Measurements from ENCODE around the gene CAMTA2. TPM values are rescaled to one million over a fixed set of nuclear protein-coding genes. Genes with fewer than 3 reads are reported as not detected.

CAMTA2 gene
- total and polyA plus RNA-seq, 2 donors = 2.8 to 51.5 TPM

GRCh38 chr17:4994081-4994595 lies 6.7 kb upstream of the CAMTA2 start:
- Histone ChIP-seq H3K4me3 (ENCODE audit: low read length in 2 of 2) (no peak overlapping the region), H3K4me1 (ENCODE audit: control insufficient read depth in 2 of 2, insufficient read depth in 2 of 2, low read length in 2 of 2) (peaks cover 16 to 19% of the 10 kb centered on the region in 2 donors), H3K36me3 (ENCODE audit: control insufficient read depth in 2 of 2, insufficient read depth in 2 of 2, low read length in 1 of 2) (no peaks in the 10 kb centered on the region), H3K27ac (ENCODE audit: low read depth in 1 of 2, low read length in 1 of 2) (no peak overlapping the region), H3K27me3 (ENCODE audit: control insufficient read depth in 2 of 2, insufficient read depth in 1 of 2, low read length in 1 of 2) (peaks cover 6 to 31% of the 10 kb centered on the region in 2 donors), H3K9me3 (ENCODE audit: control insufficient read depth in 2 of 2, insufficient read depth in 1 of 2, low read length in 1 of 2) (peaks cover 0 to 4% of the 10 kb centered on the region in 2 donors)
- no peak for DNase-seq (ENCODE audit: low read depth in 6 of 9, low spot score in 9 of 9)
- 96% methylated on average over 6 of the region's 6 CpGs for WGBS

- H3K36me3 ChIP-seq (ENCODE audit: control insufficient read depth in 2 of 2, insufficient read depth in 2 of 2, low read length in 1 of 2) = peaks cover 0 to 5% of the 10 kb centered on the region in 2 donors
- peak overlapping the region; percentile 84 to 91 for H3K27ac ChIP-seq (ENCODE audit: low read depth in 1 of 2, low read length in 1 of 2)
- peak overlapping the region; percentile 87 to 91 for H3K4me3 ChIP-seq (ENCODE audit: low read length in 2 of 2)
- peaks cover 15 to 29% of the 10 kb centered on the region in 2 donors for H3K4me1 ChIP-seq (ENCODE audit: control insufficient read depth in 2 of 2, insufficient read depth in 2 of 2, low read length in 2 of 2)
- no peaks in the 10 kb centered on the region for H3K27me3 ChIP-seq (ENCODE audit: control insufficient read depth in 2 of 2, insufficient read depth in 1 of 2, low read length in 1 of 2)
- peaks cover 0 to 5% of the 10 kb centered on the region in 2 donors for H3K9me3 ChIP-seq (ENCODE audit: control insufficient read depth in 2 of 2, insufficient read depth in 1 of 2, low read length in 1 of 2)
- DNase-seq (ENCODE audit: low read depth in 6 of 9, low spot score in 9 of 9) = no peak
- WGBS = 1% methylated on average over 30 of the region's 30 CpGs
These were observed 492 bp upstream of the CAMTA2 start for GRCh38 chr17:4987767-4988567.

- H3K4me3 ChIP-seq (ENCODE audit: low read length in 2 of 2) = peak overlapping the region; percentile 87 to 91
- peaks cover 0 to 5% of the 10 kb centered on the region in 2 donors for H3K9me3 ChIP-seq (ENCODE audit: control insufficient read depth in 2 of 2, insufficient read depth in 1 of 2, low read length in 1 of 2)
- peak in 1 of 9 donors; percentile 33 for DNase-seq (ENCODE audit: low read depth in 6 of 9, low spot score in 9 of 9)
- peaks cover 13 to 15% of the 10 kb centered on the region in 2 donors for H3K36me3 ChIP-seq (ENCODE audit: control insufficient read depth in 2 of 2, insufficient read depth in 2 of 2, low read length in 1 of 2)
- WGBS = 88% methylated on average over 5 of the region's 5 CpGs
- H3K27me3 ChIP-seq (ENCODE audit: control insufficient read depth in 2 of 2, insufficient read depth in 1 of 2, low read length in 1 of 2) = no peaks in the 10 kb centered on the region
- H3K27ac ChIP-seq (ENCODE audit: low read depth in 1 of 2, low read length in 1 of 2) = peak overlapping the region; percentile 43 to 84
- H3K4me1 ChIP-seq (ENCODE audit: control insufficient read depth in 2 of 2, insufficient read depth in 2 of 2, low read length in 2 of 2) = peaks cover 15 to 29% of the 10 kb centered on the region in 2 donors
These were observed 1.1 kb downstream of the CAMTA2 start for GRCh38 chr17:4986403-4986802.

GRCh38 chr17:4982305-4982704 lies 5.2 kb downstream of the CAMTA2 start:
- H3K9me3 ChIP-seq (ENCODE audit: control insufficient read depth in 2 of 2, insufficient read depth in 1 of 2, low read length in 1 of 2) = peaks cover 0 to 1% of the 10 kb centered on the region in 2 donors
- H3K27me3 ChIP-seq (ENCODE audit: control insufficient read depth in 2 of 2, insufficient read depth in 1 of 2, low read length in 1 of 2) = no peaks in the 10 kb centered on the region
- no peak overlapping the region for H3K4me3 ChIP-seq (ENCODE audit: low read length in 2 of 2)
- no peak overlapping the region for H3K27ac ChIP-seq (ENCODE audit: low read depth in 1 of 2, low read length in 1 of 2)
- H3K36me3 ChIP-seq (ENCODE audit: control insufficient read depth in 2 of 2, insufficient read depth in 2 of 2, low read length in 1 of 2) = peaks cover 40 to 43% of the 10 kb centered on the region in 2 donors
- WGBS = 79% methylated on average over 5 of the region's 5 CpGs
- peaks cover 9 to 31% of the 10 kb centered on the region in 2 donors for H3K4me1 ChIP-seq (ENCODE audit: control insufficient read depth in 2 of 2, insufficient read depth in 2 of 2, low read length in 2 of 2)
- no peak for DNase-seq (ENCODE audit: low read depth in 6 of 9, low spot score in 9 of 9)

GRCh38 chr17:4980644-4981216 lies 6.7 kb downstream of the CAMTA2 start:
- 54% methylated on average over 6 of the region's 6 CpGs for whole genome bisulfite sequencing
- Histone ChIP-seq H3K27ac (ENCODE audit: low read depth in 1 of 2, low read length in 1 of 2) (peak overlapping the region; percentile 46 to 55), H3K4me3 (ENCODE audit: low read length in 2 of 2) (no peak overlapping the region), H3K4me1 (ENCODE audit: control insufficient read depth in 2 of 2, insufficient read depth in 2 of 2, low read length in 2 of 2) (peaks cover 4 to 28% of the 10 kb centered on the region in 2 donors), H3K27me3 (ENCODE audit: control insufficient read depth in 2 of 2, insufficient read depth in 1 of 2, low read length in 1 of 2) (no peaks in the 10 kb centered on the region), H3K36me3 (ENCODE audit: control insufficient read depth in 2 of 2, insufficient read depth in 2 of 2, low read length in 1 of 2) (peaks cover 48 to 50% of the 10 kb centered on the region in 2 donors), H3K9me3 (ENCODE audit: control insufficient read depth in 2 of 2, insufficient read depth in 1 of 2, low read length in 1 of 2) (peaks cover 0 to 1% of the 10 kb centered on the region in 2 donors)
- peak in 8 of 9 donors; percentile 68 to 91 (median 82) for DNase-seq (ENCODE audit: low read depth in 6 of 9, low spot score in 9 of 9)

- Histone ChIP-seq H3K36me3 (ENCODE audit: control insufficient read depth in 2 of 2, insufficient read depth in 2 of 2, low read length in 1 of 2) (peaks cover 57 to 59% of the 10 kb centered on the region in 2 donors), H3K4me1 (ENCODE audit: control insufficient read depth in 2 of 2, insufficient read depth in 2 of 2, low read length in 2 of 2) (peaks cover 4 to 39% of the 10 kb centered on the region in 2 donors), H3K4me3 (ENCODE audit: low read length in 2 of 2) (no peak overlapping the region), H3K27me3 (ENCODE audit: control insufficient read depth in 2 of 2, insufficient read depth in 1 of 2, low read length in 1 of 2) (no peaks in the 10 kb centered on the region), H3K27ac (ENCODE audit: low read depth in 1 of 2, low read length in 1 of 2) (peak overlapping the region in 1 of 2 donors; percentile 8), H3K9me3 (ENCODE audit: control insufficient read depth in 2 of 2, insufficient read depth in 1 of 2, low read length in 1 of 2) (peaks cover 0 to 1% of the 10 kb centered on the region in 2 donors)
- no peak for DNase-seq (ENCODE audit: low read depth in 6 of 9, low spot score in 9 of 9)
These were observed 8.7 kb downstream of the CAMTA2 start for GRCh38 chr17:4978726-4979125.

GRCh38 chr17:4974115-4974670 lies 13.3 kb downstream of the CAMTA2 start:
- H3K27me3 ChIP-seq (ENCODE audit: control insufficient read depth in 2 of 2, insufficient read depth in 1 of 2, low read length in 1 of 2) = no peaks in the 10 kb centered on the region
- no peak overlapping the region for H3K27ac ChIP-seq (ENCODE audit: low read depth in 1 of 2, low read length in 1 of 2)
- no peak overlapping the region for H3K4me3 ChIP-seq (ENCODE audit: low read length in 2 of 2)
- WGBS = 97% methylated on average over 9 of the region's 9 CpGs
- H3K36me3 ChIP-seq (ENCODE audit: control insufficient read depth in 2 of 2, insufficient read depth in 2 of 2, low read length in 1 of 2) = peaks cover 55 to 77% of the 10 kb centered on the region in 2 donors
- H3K4me1 ChIP-seq (ENCODE audit: control insufficient read depth in 2 of 2, insufficient read depth in 2 of 2, low read length in 2 of 2) = peaks cover 0 to 32% of the 10 kb centered on the region in 2 donors
- DNase-seq (ENCODE audit: low read depth in 6 of 9, low spot score in 9 of 9) = no peak
- H3K9me3 ChIP-seq (ENCODE audit: control insufficient read depth in 2 of 2, insufficient read depth in 1 of 2, low read length in 1 of 2) = no peaks in the 10 kb centered on the region

GRCh38 chr17:4973256-4974114 lies 14.0 kb downstream of the CAMTA2 start:
- H3K36me3 ChIP-seq (ENCODE audit: control insufficient read depth in 2 of 2, insufficient read depth in 2 of 2, low read length in 1 of 2) = peaks cover 49 to 74% of the 10 kb centered on the region in 2 donors
- WGBS = 98% methylated on average over 10 of the region's 10 CpGs
- peaks cover 5 to 37% of the 10 kb centered on the region in 2 donors for H3K4me1 ChIP-seq (ENCODE audit: control insufficient read depth in 2 of 2, insufficient read depth in 2 of 2, low read length in 2 of 2)
- H3K9me3 ChIP-seq (ENCODE audit: control insufficient read depth in 2 of 2, insufficient read depth in 1 of 2, low read length in 1 of 2) = no peaks in the 10 kb centered on the region
- DNase-seq (ENCODE audit: low read depth in 6 of 9, low spot score in 9 of 9) = no peak
- no peak overlapping the region for H3K4me3 ChIP-seq (ENCODE audit: low read length in 2 of 2)
- no peaks in the 10 kb centered on the region for H3K27me3 ChIP-seq (ENCODE audit: control insufficient read depth in 2 of 2, insufficient read depth in 1 of 2, low read length in 1 of 2)
- H3K27ac ChIP-seq (ENCODE audit: low read depth in 1 of 2, low read length in 1 of 2) = no peak overlapping the region

Data from thymus (tissue), 11 donors.